Measurements from ENCODE around the gene CMTM6. TPM values are rescaled to one million over a fixed set of nuclear protein-coding genes. Genes with fewer than 3 reads are reported as not detected.
"Not testable (repeated sequence)": the region's sequence is repeated elsewhere in the genome, so short reads cannot be mapped to it uniquely, and the experiment has no call there.

CMTM6 gene
- polyA plus RNA-seq, 1 of the 3 experiments (the other 2 are of a cell fraction): 29.8 TPM

- H2AFZ ChIP-seq (ENCODE audit: low read depth): not testable (repeated sequence)
Measured at GRCh38 chr3:32516751-32517150, 14.1 kb upstream of the CMTM6 start.

GRCh38 chr3:32511005-32511404 lies 8.4 kb upstream of the CMTM6 start:
- H3K4me3 ChIP-seq (ENCODE audit: low read depth in 2 of 2, low read length in 1 of 2): no peak overlapping the region
- CTCF ChIA-PET: interaction anchor here (1.1 to 8.4 kb wide), 8 partner anchors 13 to 216 kb away, joined by 3 to 114 read pairs (median 6); no protein-coding TSS in a partner anchor
- POLR2A ChIA-PET: no interaction called here
- H3K27ac ChIP-seq (ENCODE audit: low read depth in 2 of 2, low read length in 1 of 2): no peak overlapping the region
- no peak overlapping the region for H2AFZ ChIP-seq (ENCODE audit: low read depth)
- H3K9ac ChIP-seq: no peak overlapping the region
- H3K36me3 ChIP-seq (replicated peaks in 1 of 2; ENCODE audit: control insufficient read depth in 1 of 2, insufficient read depth in 2 of 2, low read length in 1 of 2): no peaks in the 10 kb centered on the region
- H3K27me3 ChIP-seq (ENCODE audit: insufficient read depth): no peaks in the 10 kb centered on the region
- no peaks in the 10 kb centered on the region for H3K79me2 ChIP-seq (ENCODE audit: insufficient read depth)
- DNase-seq: no peak
- no peaks in the 10 kb centered on the region for H3K9me3 ChIP-seq
- peaks cover 3% of the 10 kb centered on the region for H3F3A ChIP-seq (replicated peaks; ENCODE audit: insufficient read depth)
- no peaks in the 10 kb centered on the region for H3K4me1 ChIP-seq (ENCODE audit: control insufficient read depth in 1 of 2, insufficient read depth in 2 of 2, low read depth in 1 of 2, low read length in 1 of 2)
- H3K4me2 ChIP-seq: no peak overlapping the region
- TF ChIP-seq GATA2 (CRISPR knock-in tag; IDR thresholded peaks at IDR 0.05) (no peak), IRF3 (IDR thresholded peaks at IDR 0.05; ENCODE audit: low read depth, low read length) (no peak), MXI1 (IDR thresholded peaks at IDR 0.05; ENCODE audit: low read depth, low read length) (no peak), TEAD4 (IDR thresholded peaks at IDR 0.05; ENCODE audit: borderline replicate concordance, insufficient read depth) (no peak), REST (IDR thresholded peaks at IDR 0.05; ENCODE audit: low read depth, low read length) (no peak), FOXM1 (IDR thresholded peaks at IDR 0.05; ENCODE audit: low read depth) (no peak), MEF2A (IDR thresholded peaks at IDR 0.05; ENCODE audit: borderline replicate concordance, low read depth) (no peak), GABPA (IDR thresholded peaks at IDR 0.05; ENCODE audit: low read depth) (no peak), PBX3 (IDR thresholded peaks at IDR 0.05) (no peak), SIN3A (IDR thresholded peaks at IDR 0.05; ENCODE audit: borderline replicate concordance, low read depth, low read length) (no peak), FOSL2 (IDR thresholded peaks at IDR 0.05; ENCODE audit: borderline replicate concordance, low read depth) (no peak), RCOR1 (IDR thresholded peaks at IDR 0.05; ENCODE audit: low read length) (no peak), YY1 (IDR thresholded peaks at IDR 0.05; ENCODE audit: low read depth) (no peak), EZH2phosphoT487 (IDR thresholded peaks at IDR 0.05; ENCODE audit: borderline replicate concordance, low read depth) (no peak)
- no peaks in the 10 kb centered on the region for H4K20me1 ChIP-seq (ENCODE audit: insufficient read depth)
- 86% methylated on average over 2 of the region's 2 CpGs for WGBS (ENCODE audit: low lambda C conversion rate)
- no peaks in the 10 kb centered on the region for H3K9me2 ChIP-seq

More at GRCh38 chr3:32516751-32517150, 14.1 kb upstream of the CMTM6 start:
- POLR2A ChIA-PET: interaction anchor here (0.7 kb wide), 1 partner anchor 18 kb away, joined by 3 read pairs; no protein-coding TSS in a partner anchor
- H3K4me2 ChIP-seq; H3K36me3 ChIP-seq (replicated peaks in 1 of 2; ENCODE audit: control insufficient read depth in 1 of 2, insufficient read depth in 2 of 2, low read length in 1 of 2); H4K20me1 ChIP-seq (ENCODE audit: insufficient read depth); H3K9me2 ChIP-seq; DNase-seq; H3K9ac ChIP-seq; H3K27me3 ChIP-seq (ENCODE audit: insufficient read depth); H3K27ac ChIP-seq (ENCODE audit: low read depth in 2 of 2, low read length in 1 of 2); H3K4me3 ChIP-seq (ENCODE audit: low read depth in 2 of 2, low read length in 1 of 2); H3K9me3 ChIP-seq; H3F3A ChIP-seq (replicated peaks; ENCODE audit: insufficient read depth); CTCF ChIA-PET; H3K79me2 ChIP-seq (ENCODE audit: insufficient read depth); H3K4me1 ChIP-seq (ENCODE audit: control insufficient read depth in 1 of 2, insufficient read depth in 2 of 2, low read depth in 1 of 2, low read length in 1 of 2): not testable (repeated sequence)
- 97% methylated on average over 9 of the region's 9 CpGs for WGBS (ENCODE audit: low lambda C conversion rate)
